Adrenal gland (tissue), 5 donors: Measurements from ENCODE around the gene MAL.

ENCODE experiments used
- POLR2A ChIP-seq, 2 donors: fragments of 450-650 bp; IDR thresholded peaks; one replicate each; pipeline ENCODE4 v1.6.1; 2017; ENCODE audit warnings: antibody characterized with exemption in 2 of 2, mild to moderate bottlenecking in 2 of 2, moderate library complexity in 1 of 2
- TF ChIP-seq, protein P1 (sequence below), 6 experiments: fragments of 450-650 bp in 4 of 6; fragments of 200-600 bp in 2 of 6; sonication (generic) in 1 of 6; IDR thresholded peaks; 1 replicate in 5 of 6; 2 replicates in 1 of 6; pipeline versions ENCODE4 v1.5.1 to v1.8.0; 2016 to 2021; ENCODE audit warnings: antibody characterized with exemption in 6 of 6, mild to moderate bottlenecking in 2 of 6, moderate library complexity in 1 of 6
- donor health status: DM: no; HTN: no; CAD: no.

DNA sequence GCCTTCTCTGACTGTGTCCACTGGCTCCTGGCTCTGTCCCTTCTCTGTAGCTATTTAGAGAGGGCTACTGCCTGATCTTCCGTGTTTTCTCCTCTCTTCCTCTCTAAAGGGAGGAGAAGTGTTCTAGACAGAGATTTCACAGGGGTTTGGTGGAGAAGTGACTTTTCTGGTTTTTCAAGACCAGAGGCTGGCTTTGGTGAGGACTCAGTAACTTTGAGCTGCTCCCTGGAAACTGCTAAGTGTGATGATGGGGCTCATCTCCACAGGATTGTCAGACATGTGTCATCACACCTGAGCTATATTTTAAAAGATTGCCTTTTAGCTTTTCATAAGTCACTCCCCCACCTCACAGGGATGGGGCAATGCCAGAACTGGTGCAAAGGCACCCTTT, 6.2 kb downstream of the MAL start:
- TF ChIP-seq, protein P1, sequence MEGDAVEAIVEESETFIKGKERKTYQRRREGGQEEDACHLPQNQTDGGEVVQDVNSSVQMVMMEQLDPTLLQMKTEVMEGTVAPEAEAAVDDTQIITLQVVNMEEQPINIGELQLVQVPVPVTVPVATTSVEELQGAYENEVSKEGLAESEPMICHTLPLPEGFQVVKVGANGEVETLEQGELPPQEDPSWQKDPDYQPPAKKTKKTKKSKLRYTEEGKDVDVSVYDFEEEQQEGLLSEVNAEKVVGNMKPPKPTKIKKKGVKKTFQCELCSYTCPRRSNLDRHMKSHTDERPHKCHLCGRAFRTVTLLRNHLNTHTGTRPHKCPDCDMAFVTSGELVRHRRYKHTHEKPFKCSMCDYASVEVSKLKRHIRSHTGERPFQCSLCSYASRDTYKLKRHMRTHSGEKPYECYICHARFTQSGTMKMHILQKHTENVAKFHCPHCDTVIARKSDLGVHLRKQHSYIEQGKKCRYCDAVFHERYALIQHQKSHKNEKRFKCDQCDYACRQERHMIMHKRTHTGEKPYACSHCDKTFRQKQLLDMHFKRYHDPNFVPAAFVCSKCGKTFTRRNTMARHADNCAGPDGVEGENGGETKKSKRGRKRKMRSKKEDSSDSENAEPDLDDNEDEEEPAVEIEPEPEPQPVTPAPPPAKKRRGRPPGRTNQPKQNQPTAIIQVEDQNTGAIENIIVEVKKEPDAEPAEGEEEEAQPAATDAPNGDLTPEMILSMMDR (IDR thresholded peaks at IDR 0.05) = no peak
- TF ChIP-seq POLR2A (IDR thresholded peaks at IDR 0.05) = no peak
